Naive thymus-derived CD8-positive, alpha-beta T cell (primary cell): ENCODE results near the gene USP36. TPM values are rescaled to one million over a fixed set of nuclear protein-coding genes. Genes with fewer than 3 reads are reported as not detected.
A peak's percentile ranks its signal among the peaks of the same experiment; 100 is the strongest.

Experiments used
- ATAC-seq, 2 donors: fragments of 150-1000 bp; cut with Tn5 transposase in 1 of 2; sonication (Bioruptor Pico), chemical (Tn5 transposase) in 1 of 2; 1 replicate in 1 of 2; 2 replicates in 1 of 2; pipeline ENCODE4 v1.10.0; 2021; ENCODE audit warnings: mild to moderate bottlenecking in 2 of 2, moderate library complexity in 2 of 2
- POLR2A ChIA-PET: fragments of 350-600 bp; sonication (Branson Sonifier 250); formaldehyde crosslinking; loops from one replicate; lab custom pipeline; 2021; ENCODE audit warnings: antibody characterized with exemption; lab: Charles Lee
- DNase-seq, 10 donors: peaks; one replicate each; pipeline versions ENCODE4 v3.0.0 to v3.0.0-alpha.2; 2020 to 2022
- H3K27ac Mint-ChIP-seq, 10 donors: one replicate each; pipeline ENCODE4 v1.8.0; 2020 to 2022; ENCODE audit warnings: mild to moderate bottlenecking in 10 of 10, mixed read lengths in 10 of 10, moderate library complexity in 4 of 10, inconsistent platforms in 1 of 10
- H3K27me3 Mint-ChIP-seq, 5 donors: one replicate each; pipeline ENCODE4 v1.8.0; 2021 to 2022; ENCODE audit warnings: mixed read lengths in 5 of 5
- H3K36me3 Mint-ChIP-seq, 3 donors: one replicate each; pipeline ENCODE4 v1.8.0; 2020 to 2022; ENCODE audit warnings: mixed read lengths in 3 of 3, mild to moderate bottlenecking in 2 of 3, inconsistent platforms in 1 of 3
- H3K4me1 Mint-ChIP-seq, 4 donors: one replicate each; pipeline ENCODE4 v1.8.0; 2021 to 2022; ENCODE audit warnings: mixed read lengths in 4 of 4
- H3K4me3 Mint-ChIP-seq, 10 donors: one replicate each; pipeline ENCODE4 v1.8.0; 2020 to 2022; ENCODE audit warnings: mild to moderate bottlenecking in 10 of 10, mixed read lengths in 10 of 10, moderate library complexity in 6 of 10, inconsistent platforms in 1 of 10
- H3K9me3 Mint-ChIP-seq, 9 donors: one replicate each; pipeline ENCODE4 v1.8.0; 2020 to 2022; ENCODE audit warnings: mixed read lengths in 9 of 9, mild to moderate bottlenecking in 3 of 9, inconsistent platforms in 1 of 9, moderate library complexity in 1 of 9
- polyA plus RNA-seq, 3 donors: library from polyadenylated mRNA; unstranded; fragments of 300-500 nt; fragmentation: Illumina TruSeq; gene quantifications; one replicate each; pipeline ENCODE4 v1.2.3, GENCODE V29; 2021
- total RNA-seq, 8 experiments: library from RNA in 2 of 8; stranded (reverse) in 2 of 8; gene quantifications; one replicate each; pipeline ENCODE4 v1.2.3 and lab custom pipeline; 2021 to 2026

The USP36 gene
- total and polyA plus RNA-seq, 5 experiments from 2014 or later = 27.5 to 156 (median 45.1) TPM

DNA sequence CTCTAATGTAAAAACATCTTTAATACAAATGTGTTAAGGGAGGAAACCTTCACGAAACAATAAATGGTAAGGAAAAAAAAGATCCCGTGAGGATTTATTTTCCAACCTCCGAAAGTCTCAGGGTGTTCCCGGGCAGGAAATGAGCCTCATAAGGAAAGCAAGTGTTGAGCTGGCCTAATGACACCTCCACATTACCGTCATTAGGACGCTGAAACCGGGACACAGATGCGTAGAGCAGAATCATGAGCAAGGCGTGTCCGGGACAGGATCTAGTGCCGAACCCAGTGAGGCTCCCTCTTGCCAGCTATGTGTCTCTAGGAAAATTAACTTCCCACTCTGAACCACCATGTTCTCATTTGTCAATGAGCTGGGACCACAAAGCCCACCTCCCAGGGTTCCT is 35.8 kb downstream of the USP36 start:
- H3K9me3 Mint-ChIP-seq = no peaks in the 10 kb centered on the region
- H3K36me3 Mint-ChIP-seq = peaks cover 12 to 85% (median 36%) of the 10 kb centered on the region in 3 donors
- POLR2A ChIA-PET = interaction anchor here (0.7 to 9.1 kb wide), 4 partner anchors 7 to 205 kb away, joined by 5 to 49 read pairs (median 8); partner anchors contain the start of gene CANT1
- ATAC-seq (no peak), DNase-seq (no peak)
- no peaks in the 10 kb centered on the region for H3K27me3 Mint-ChIP-seq
- peaks cover 22 to 62% (median 47%) of the 10 kb centered on the region in 4 donors for H3K4me1 Mint-ChIP-seq
- H3K27ac Mint-ChIP-seq = peak overlapping the region in 8 of 10 donors; percentile 43 to 97 (median 91)
- H3K4me3 Mint-ChIP-seq = peak overlapping the region in 7 of 10 donors; percentile 7 to 82 (median 50)

DNA sequence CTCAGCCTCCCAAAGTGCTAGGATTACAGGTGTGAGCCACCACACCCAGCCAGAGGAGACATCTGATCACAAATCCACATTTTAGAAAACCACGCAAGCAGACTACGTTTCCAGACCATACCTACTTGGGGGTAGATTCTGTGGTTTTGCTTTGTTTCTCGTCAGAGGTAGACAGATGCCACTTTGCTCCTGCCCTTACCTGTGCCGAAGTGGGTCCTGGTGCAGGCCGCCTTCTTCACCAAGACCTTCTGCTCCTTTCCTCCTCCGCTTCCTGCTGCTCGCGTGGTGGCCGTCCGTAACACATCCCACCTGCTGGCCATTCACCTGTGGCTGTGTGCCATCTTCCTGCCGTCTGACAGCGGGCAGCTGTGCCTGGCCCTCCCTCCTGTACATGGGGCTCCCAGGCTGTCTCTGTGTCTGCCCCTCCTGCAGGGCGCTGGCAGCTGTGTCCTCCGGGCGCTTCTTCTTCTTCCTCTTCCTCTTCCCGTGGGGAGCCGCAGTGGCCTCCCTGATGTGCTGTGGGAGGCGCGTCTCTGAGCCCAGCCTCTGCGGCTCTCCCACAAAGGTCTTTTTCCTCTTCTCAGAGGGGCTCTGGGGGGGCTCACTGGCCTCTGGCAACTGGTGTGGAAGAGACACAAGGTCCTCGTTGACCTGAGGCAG is 37.3 kb downstream of the USP36 start:
- POLR2A ChIA-PET = interaction anchor here (0.8 to 9.1 kb wide), 4 partner anchors 13 to 54 kb away, joined by 3 to 49 read pairs (median 4); no protein-coding TSS in a partner anchor

DNA sequence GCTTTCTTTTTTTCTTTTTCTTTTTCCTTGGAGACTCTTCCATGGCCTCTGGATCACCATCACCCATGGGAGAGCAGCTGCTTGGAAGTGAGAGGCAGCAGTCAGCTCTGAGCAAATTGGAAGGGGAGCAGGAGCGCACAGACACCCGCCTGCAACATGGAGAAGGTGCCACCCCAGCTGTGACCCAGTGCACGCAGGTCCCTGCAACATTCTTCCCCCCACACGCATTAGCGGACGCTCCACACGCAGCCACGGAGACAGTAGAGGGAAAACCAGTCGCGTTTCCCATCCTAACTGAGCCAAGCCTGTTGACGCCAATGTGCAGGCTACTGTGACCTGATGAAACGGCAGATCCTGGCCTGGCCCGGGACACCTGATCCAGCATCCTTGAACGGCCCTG is 38.2 kb downstream of the USP36 start:
- Mint-ChIP-seq H3K4me1 (peaks cover 39 to 77% (median 65%) of the 10 kb centered on the region in 4 donors), H3K36me3 (peaks cover 11 to 84% (median 45%) of the 10 kb centered on the region in 3 donors), H3K27ac (peak overlapping the region in 7 of 10 donors; percentile 11 to 97 (median 94))

More for the DNA sequence above, 37.3 kb downstream of the USP36 start:
- peaks cover 34 to 74% (median 61%) of the 10 kb centered on the region in 4 donors for H3K4me1 Mint-ChIP-seq
- ATAC-seq = peak; percentile 35 to 52
- DNase-seq = peak in 3 of 10 donors; percentile 48 to 62 (median 52)
- H3K27ac Mint-ChIP-seq = peak overlapping the region; percentile 81 to 97 (median 94)
- H3K9me3 Mint-ChIP-seq = no peaks in the 10 kb centered on the region
- peak overlapping the region; percentile 24 to 83 (median 76) for H3K4me3 Mint-ChIP-seq
- peaks cover 11 to 84% (median 44%) of the 10 kb centered on the region in 3 donors for H3K36me3 Mint-ChIP-seq
- H3K27me3 Mint-ChIP-seq = no peaks in the 10 kb centered on the region

DNA sequence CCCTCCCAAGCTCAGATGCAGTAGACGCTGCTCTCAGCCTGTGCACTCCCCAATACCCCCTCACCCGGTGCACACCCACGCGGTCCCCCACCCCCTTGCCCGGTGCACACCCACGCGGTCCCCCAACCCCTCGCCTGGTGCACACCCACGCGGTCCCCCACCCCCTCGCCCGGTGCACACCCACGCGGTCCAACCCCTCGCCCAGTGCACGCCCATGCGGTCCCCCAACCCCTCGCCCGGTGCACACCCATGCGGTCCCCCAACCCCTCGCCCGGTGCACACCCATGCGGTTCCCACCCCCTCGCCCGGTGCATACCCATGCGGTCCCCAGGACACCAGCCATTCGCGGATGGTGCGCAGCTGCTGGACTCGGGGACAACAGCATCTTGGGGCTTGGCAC is 38.6 kb downstream of the USP36 start:
- no peak for DNase-seq
- no peaks in the 10 kb centered on the region for H3K27me3 Mint-ChIP-seq
- peak overlapping the region in 1 of 10 donors; percentile 71 for H3K4me3 Mint-ChIP-seq

More for the DNA sequence above, 38.2 kb downstream of the USP36 start:
- Mint-ChIP-seq H3K4me3 (peak overlapping the region in 4 of 10 donors; percentile 40 to 83 (median 75)), H3K9me3 (no peaks in the 10 kb centered on the region), H3K27me3 (no peaks in the 10 kb centered on the region)
- no peak for DNase-seq
- no peak for ATAC-seq
- POLR2A ChIA-PET = interaction anchor here (1.0 to 9.1 kb wide), 5 partner anchors 12 to 64 kb away, joined by 3 to 49 read pairs (median 4); partner anchors contain the start of gene CYTH1

DNA sequence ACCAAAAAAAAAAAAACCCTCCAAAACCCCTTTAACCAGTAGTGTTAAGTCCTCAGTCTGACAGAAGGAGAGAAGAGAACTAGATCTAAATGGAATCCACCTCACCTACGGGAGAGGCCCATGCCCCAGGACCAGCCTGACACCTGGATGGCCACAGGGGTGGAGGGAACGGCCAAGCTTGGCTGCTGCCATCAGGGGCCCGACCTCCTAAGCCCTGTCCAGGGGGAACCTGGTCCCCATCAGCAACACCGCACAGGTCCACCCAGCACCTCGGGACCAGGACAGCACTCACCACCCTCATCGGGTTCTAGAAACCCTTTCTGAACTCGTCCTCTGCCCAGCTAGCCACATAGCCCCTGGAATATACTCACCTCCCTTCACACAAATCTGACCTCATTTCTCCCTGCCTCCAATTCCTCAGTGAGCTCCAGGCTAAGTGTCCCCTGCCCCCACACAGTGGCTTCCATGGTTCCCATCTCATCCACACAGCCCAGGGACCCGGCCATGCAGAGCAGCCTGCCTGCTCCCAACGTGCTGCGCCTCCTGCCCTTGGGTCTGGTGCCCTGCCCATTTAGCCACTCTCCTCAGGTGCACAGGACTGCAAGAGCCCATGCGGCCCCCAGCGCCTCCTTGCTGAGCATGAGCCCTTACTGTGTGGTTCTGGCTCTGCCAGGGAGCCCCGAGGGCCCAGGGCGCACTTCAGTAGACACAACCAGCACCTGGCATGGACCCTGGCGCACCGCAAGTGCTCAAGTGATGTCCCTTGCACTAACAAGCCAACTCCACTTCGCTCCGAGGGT is 40.3 kb downstream of the USP36 start:
- Mint-ChIP-seq H3K27me3 (no peaks in the 10 kb centered on the region), H3K9me3 (no peaks in the 10 kb centered on the region), H3K4me3 (peak overlapping the region in 3 of 10 donors; percentile 6 to 29 (median 14)), H3K27ac (peak overlapping the region; percentile 50 to 91 (median 80)), H3K36me3 (peaks cover 7 to 84% (median 46%) of the 10 kb centered on the region in 3 donors), H3K4me1 (peaks cover 30 to 67% (median 49%) of the 10 kb centered on the region in 4 donors)
- ATAC-seq (no peak), DNase-seq (no peak)
- POLR2A ChIA-PET = interaction anchor here (0.6 to 9.1 kb wide), 6 partner anchors 10 to 912 kb away, joined by 3 to 49 read pairs (median 4); partner anchors contain the start of gene CYTH1

More for the DNA sequence above, 38.6 kb downstream of the USP36 start:
- no peak for ATAC-seq
- H3K4me1 Mint-ChIP-seq = peaks cover 39 to 74% (median 63%) of the 10 kb centered on the region in 4 donors
- peak overlapping the region in 2 of 10 donors; percentile 33 to 85 for H3K27ac Mint-ChIP-seq
- peaks cover 11 to 84% (median 44%) of the 10 kb centered on the region in 3 donors for H3K36me3 Mint-ChIP-seq
- no peaks in the 10 kb centered on the region for H3K9me3 Mint-ChIP-seq
- POLR2A ChIA-PET = interaction anchor here (0.8 to 9.1 kb wide), 6 partner anchors 12 to 64 kb away, joined by 3 to 49 read pairs (median 4); partner anchors contain the start of gene CYTH1

DNA sequence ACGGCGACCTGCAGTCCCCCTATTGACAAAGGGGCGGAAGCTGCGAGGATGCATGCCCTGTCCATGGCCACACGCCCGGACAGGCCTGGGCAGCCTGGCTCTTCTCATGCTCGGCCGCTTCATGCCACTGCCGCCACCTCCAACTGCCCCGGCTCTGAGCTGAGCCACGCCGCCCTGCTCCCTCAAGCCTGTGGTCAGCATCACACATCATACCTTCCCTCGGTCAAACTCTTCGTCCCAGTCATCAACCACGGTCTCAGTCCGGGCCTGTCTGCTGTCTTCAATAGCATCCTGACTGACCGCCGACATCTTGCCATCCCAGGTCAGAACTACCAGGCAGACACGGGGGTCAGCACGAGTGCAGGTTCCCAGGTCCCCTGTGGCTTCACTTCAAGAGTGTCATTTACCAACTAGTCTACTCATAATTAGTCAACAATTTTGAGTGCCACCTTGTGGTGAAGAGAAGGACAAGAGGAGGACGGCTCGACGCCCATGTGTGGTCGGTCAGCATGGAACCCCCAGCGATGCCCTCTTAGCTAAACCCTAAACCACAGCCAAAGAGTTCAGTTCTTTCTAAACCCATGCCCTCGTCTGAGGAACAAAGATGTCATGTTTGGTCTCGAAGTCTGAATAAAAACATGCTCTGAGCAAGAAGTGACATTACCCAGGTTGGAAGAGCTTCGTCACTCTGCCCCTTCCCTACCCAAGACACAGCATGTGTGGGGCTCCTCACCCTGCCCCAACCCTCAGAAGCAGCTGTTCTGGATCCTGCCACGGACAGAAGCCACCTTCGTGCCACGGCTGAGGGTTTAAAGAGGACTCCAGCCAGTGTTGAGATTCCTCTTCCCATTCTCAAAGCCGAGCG is 41.7 kb downstream of the USP36 start:
- Mint-ChIP-seq H3K27me3 (no peaks in the 10 kb centered on the region), H3K9me3 (no peaks in the 10 kb centered on the region), H3K4me1 (peaks cover 32 to 63% (median 49%) of the 10 kb centered on the region in 4 donors), H3K27ac (peak overlapping the region; percentile 72 to 97 (median 89)), H3K4me3 (peak overlapping the region in 8 of 10 donors; percentile 3 to 76 (median 41)), H3K36me3 (peaks cover 7 to 89% (median 45%) of the 10 kb centered on the region in 3 donors)
- DNase-seq (peak in 4 of 10 donors; percentile 35 to 59 (median 54)), ATAC-seq (peak; percentile 48 to 49)
- POLR2A ChIA-PET = interaction anchor here (0.6 to 9.1 kb wide), 12 partner anchors 9 to 159 kb away, joined by 3 to 49 read pairs (median 4); no protein-coding TSS in a partner anchor

DNA sequence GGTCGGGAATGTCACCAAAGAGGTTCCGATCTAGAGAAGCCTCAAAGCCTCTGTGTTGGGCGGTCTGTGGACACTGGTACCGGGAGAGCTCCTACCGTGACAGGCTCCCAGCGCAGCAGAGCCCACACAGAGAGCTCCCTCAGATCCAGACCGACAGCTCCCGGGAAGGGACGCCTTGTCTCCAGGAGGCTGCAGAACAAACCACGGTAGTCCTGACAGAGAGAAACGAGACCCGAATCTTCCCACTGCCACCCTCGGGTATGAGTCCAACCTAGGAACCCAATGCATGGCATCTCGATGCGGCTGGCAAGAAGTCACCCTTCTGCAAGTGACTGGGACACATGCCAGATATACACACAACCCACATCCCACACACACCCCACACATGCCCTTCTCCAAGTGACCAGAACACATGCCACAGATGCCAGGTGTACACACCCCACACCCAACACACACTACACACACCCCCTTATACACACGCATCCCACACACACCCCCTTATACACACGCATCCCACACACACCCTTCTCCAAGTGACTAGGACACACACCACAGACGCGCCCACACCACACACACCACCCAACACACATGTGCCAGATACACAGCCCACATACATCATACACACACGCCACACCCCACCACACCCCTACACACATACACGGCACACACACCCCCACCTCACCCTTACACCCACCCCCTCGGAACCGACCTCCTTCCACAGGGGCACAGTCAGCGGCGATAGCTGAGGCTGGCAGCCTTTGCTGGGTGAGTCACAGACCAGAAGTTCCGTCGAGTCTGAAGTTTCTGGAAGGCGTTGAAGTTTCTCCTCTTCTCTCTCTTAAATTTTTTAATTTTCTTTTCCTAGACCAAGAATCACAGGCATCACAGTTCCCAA is 42.7 kb downstream of the USP36 start:
- no peaks in the 10 kb centered on the region for H3K9me3 Mint-ChIP-seq
- H3K4me1 Mint-ChIP-seq = peaks cover 32 to 63% (median 48%) of the 10 kb centered on the region in 4 donors
- DNase-seq (no peak), ATAC-seq (no peak)
- POLR2A ChIA-PET = interaction anchor here (1.2 to 9.1 kb wide), 8 partner anchors 8 to 82 kb away, joined by 3 to 49 read pairs (median 6); no protein-coding TSS in a partner anchor
- H3K36me3 Mint-ChIP-seq = peaks cover 7 to 81% (median 47%) of the 10 kb centered on the region in 3 donors
- peak overlapping the region in 2 of 10 donors; percentile 22 to 25 for H3K4me3 Mint-ChIP-seq
- H3K27me3 Mint-ChIP-seq = no peaks in the 10 kb centered on the region
- peak overlapping the region in 7 of 10 donors; percentile 6 to 97 (median 83) for H3K27ac Mint-ChIP-seq

DNA sequence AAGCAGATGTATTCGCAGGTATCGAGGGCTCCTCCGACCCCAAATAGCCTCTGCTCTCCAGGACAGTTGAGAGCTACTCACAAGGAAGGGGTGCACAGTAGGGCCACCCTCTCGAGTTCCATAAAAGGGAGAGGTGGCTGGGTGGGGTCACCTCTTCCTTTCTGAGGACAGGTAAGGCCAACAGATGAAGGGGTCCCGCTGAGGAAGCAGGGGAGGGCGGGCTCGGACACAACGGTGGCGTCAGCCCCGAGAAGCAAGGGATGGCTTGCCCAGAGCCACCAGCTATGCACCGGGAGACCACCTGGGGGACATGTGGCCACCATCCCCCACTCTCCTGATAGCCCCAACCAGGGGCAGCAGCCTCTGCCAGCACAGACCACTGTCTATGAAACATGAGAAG is 43.4 kb downstream of the USP36 start:
- POLR2A ChIA-PET = interaction anchor here (1.2 to 1.4 kb wide), 4 partner anchors 12 to 28 kb away, joined by 3 to 10 read pairs (median 4); no protein-coding TSS in a partner anchor
- peak overlapping the region in 2 of 10 donors; percentile 12 to 34 for H3K27ac Mint-ChIP-seq
- DNase-seq (no peak), ATAC-seq (no peak)
- H3K4me3 Mint-ChIP-seq = no peak overlapping the region
- no peaks in the 10 kb centered on the region for H3K9me3 Mint-ChIP-seq
- H3K27me3 Mint-ChIP-seq = no peaks in the 10 kb centered on the region
- peaks cover 7 to 74% (median 48%) of the 10 kb centered on the region in 3 donors for H3K36me3 Mint-ChIP-seq
- H3K4me1 Mint-ChIP-seq = peaks cover 31 to 62% (median 51%) of the 10 kb centered on the region in 4 donors

DNA sequence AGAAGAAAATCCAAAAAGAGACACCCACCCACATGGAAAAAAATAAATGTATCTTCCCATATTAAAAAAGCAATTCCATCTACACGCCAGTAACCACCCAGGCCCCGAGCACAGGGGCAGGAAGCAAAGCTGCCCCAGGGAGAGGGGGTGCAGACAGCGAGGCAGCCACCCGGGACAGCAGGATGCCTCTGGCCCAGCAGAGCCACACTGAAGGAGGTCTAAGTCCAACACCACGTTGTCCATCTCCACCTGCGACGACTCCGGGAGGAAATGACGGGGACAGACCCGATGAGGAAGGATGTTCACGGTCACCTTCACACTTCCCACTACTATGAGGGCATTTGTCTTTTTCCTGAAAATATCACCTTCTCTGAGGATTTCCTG is 44.1 kb downstream of the USP36 start:
- H3K27ac Mint-ChIP-seq = peak overlapping the region in 3 of 10 donors; percentile 32 to 61 (median 34)
- POLR2A ChIA-PET = interaction anchor here (0.8 to 1.4 kb wide), 5 partner anchors 11 to 27 kb away, joined by 3 to 10 read pairs (median 3); no protein-coding TSS in a partner anchor
- no peak for DNase-seq

DNA sequence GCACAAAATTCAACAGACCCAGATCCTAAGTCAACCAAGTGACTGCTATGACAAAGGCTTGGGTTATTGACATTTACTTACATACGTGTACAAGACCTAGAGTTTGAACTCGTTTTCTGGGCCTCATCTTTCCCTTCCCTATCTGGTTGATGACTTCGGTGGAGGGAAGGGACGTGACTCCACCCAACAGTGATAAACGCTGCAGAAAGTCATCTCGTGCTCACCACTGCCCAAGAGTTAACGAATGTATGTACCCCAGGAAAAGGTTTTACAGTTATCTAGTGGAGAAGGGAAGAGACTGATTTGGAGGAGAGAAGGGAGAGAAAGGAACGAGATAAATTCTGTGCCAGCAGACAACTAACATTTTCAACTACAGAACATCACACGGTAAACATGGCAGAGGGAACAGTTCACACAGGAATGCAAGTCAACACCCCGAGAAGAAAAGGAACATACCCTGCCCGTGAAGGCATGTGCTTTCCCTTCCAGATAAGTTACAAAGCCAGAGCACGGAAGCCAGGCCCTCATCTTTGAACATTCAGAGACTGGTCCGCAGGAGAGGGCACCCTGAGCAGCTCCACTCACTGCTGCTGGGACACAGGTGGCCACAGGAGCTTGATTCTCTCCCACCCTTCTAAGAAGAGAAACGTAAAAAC is 44.6 kb downstream of the USP36 start:
- ATAC-seq (no peak), DNase-seq (no peak)
- POLR2A ChIA-PET = interaction anchor here (0.7 to 2.0 kb wide), 6 partner anchors 11 to 48 kb away, joined by 3 to 6 read pairs (median 3); no protein-coding TSS in a partner anchor
- H3K4me1 Mint-ChIP-seq = peaks cover 37 to 70% (median 59%) of the 10 kb centered on the region in 4 donors
- H3K36me3 Mint-ChIP-seq = peaks cover 7 to 67% (median 46%) of the 10 kb centered on the region in 3 donors
- H3K27me3 Mint-ChIP-seq = no peaks in the 10 kb centered on the region
- peak overlapping the region in 4 of 10 donors; percentile 3 to 65 (median 46) for H3K27ac Mint-ChIP-seq
- H3K9me3 Mint-ChIP-seq = no peaks in the 10 kb centered on the region
- peak overlapping the region in 2 of 10 donors; percentile 16 to 42 for H3K4me3 Mint-ChIP-seq

More for the DNA sequence above, 44.1 kb downstream of the USP36 start:
- Mint-ChIP-seq H3K4me1 (peaks cover 37 to 69% (median 58%) of the 10 kb centered on the region in 4 donors), H3K27me3 (no peaks in the 10 kb centered on the region), H3K4me3 (peak overlapping the region in 2 of 10 donors; percentile 16 to 42), H3K9me3 (no peaks in the 10 kb centered on the region), H3K36me3 (peaks cover 7 to 72% (median 48%) of the 10 kb centered on the region in 3 donors)
- no peak for ATAC-seq
